Mesendoderm (in vitro differentiated cells): ENCODE results near the gene PASK.

Source experiments
- DNase-seq: peaks from one replicate; pipeline ENCODE4 v3.0.0; 2013
- H2AK5ac ChIP-seq: 2 replicates; pipeline ENCODE4 v1.6.1; 2013; ENCODE audit warnings: low read length, inconsistent platforms
- H2BK120ac ChIP-seq: 2 replicates; pipeline ENCODE4 v1.6.1; 2013; ENCODE audit warnings: low read depth, mild to moderate bottlenecking, low read length, moderate library complexity, mixed read lengths
- H2BK15ac ChIP-seq: replicated peaks from 2 replicates; pipeline ENCODE4 v1.6.1; 2013; ENCODE audit warnings: low read depth, mild to moderate bottlenecking, moderate library complexity
- H2BK5ac ChIP-seq: 2 replicates; pipeline ENCODE4 v1.6.1; 2013; ENCODE audit warnings: low read length, inconsistent platforms
- H3K18ac ChIP-seq: 2 replicates; pipeline ENCODE4 v1.6.1; 2013; ENCODE audit warnings: mild to moderate bottlenecking, low read length, mixed read lengths
- H3K23ac ChIP-seq: one replicate; pipeline ENCODE4 v1.6.1; 2013; ENCODE audit warnings: low read length
- H3K27ac ChIP-seq: 2 replicates; pipeline ENCODE4 v1.5.1; 2013; ENCODE audit warnings: low read depth, mild to moderate bottlenecking, inconsistent platforms, low read length, moderate library complexity
- H3K27me3 ChIP-seq: 2 replicates; pipeline ENCODE4 v1.6.1; 2013; ENCODE audit warnings: low read length, control low read depth, mild to moderate bottlenecking, inconsistent platforms; ENCODE audit not compliant: insufficient read depth, poor library complexity
- H3K36me3 ChIP-seq: 2 replicates; pipeline ENCODE4 v1.6.1; 2013; ENCODE audit warnings: low read length, inconsistent platforms; ENCODE audit not compliant: control insufficient read depth, insufficient read depth
- H3K4ac ChIP-seq: one replicate; pipeline ENCODE4 v1.6.1; 2013; ENCODE audit warnings: low read depth, mild to moderate bottlenecking, low read length, moderate library complexity
- H3K4me1 ChIP-seq: 2 replicates; pipeline ENCODE4 v1.6.1; 2013; ENCODE audit warnings: low read depth, low read length, inconsistent platforms; ENCODE audit not compliant: control insufficient read depth
- H3K4me2 ChIP-seq: 2 replicates; pipeline ENCODE4 v1.6.1; 2013; ENCODE audit warnings: low read length
- H3K4me3 ChIP-seq: 2 replicates; pipeline ENCODE4 v1.5.1; 2013; ENCODE audit warnings: mild to moderate bottlenecking, low read length
- H3K56ac ChIP-seq: one replicate; pipeline ENCODE4 v1.6.1; 2013; ENCODE audit warnings: low read length
- H3K79me1 ChIP-seq: 2 replicates; pipeline ENCODE4 v1.6.1; 2013; ENCODE audit warnings: low read length, inconsistent platforms
- H3K79me2 ChIP-seq: 2 replicates; pipeline ENCODE4 v1.6.1; 2013; ENCODE audit warnings: mild to moderate bottlenecking, low read length; ENCODE audit not compliant: control insufficient read depth, insufficient read depth
- H3K9ac ChIP-seq: 2 replicates; pipeline ENCODE4 v1.6.1; 2013; ENCODE audit warnings: low read length, inconsistent platforms
- H4K5ac ChIP-seq: one replicate; pipeline ENCODE4 v1.6.1; 2013; ENCODE audit warnings: low read length
- H4K8ac ChIP-seq: one replicate; pipeline ENCODE4 v1.6.1; 2013; ENCODE audit warnings: low read depth, mild to moderate bottlenecking, control low read depth, low read length, moderate library complexity
- WGBS: extraction: QIAGEN DNeasy Blood & Tissue Kit; methylation state at CpG from one replicate; pipeline ENCODE4 v1.1.7; 2013; ENCODE audit warnings: low lambda C conversion rate, missing lambda C conversion rate; ENCODE audit not compliant: insufficient coverage; ENCODE audit errors: extremely low coverage; 5-methylcytosine and 5-hydroxymethylcytosine counted together

PASK gene

GRCh38 chr2:241139531-241140444 is 9.5 kb downstream of the PASK start:
- Histone ChIP-seq H4K8ac (no peak overlapping the region), H2AK5ac (no peak overlapping the region), H4K5ac (no peak overlapping the region), H3K27me3 (no peaks in the 10 kb centered on the region), H3K79me2 (no peaks in the 10 kb centered on the region), H3K4me3 (no peak overlapping the region), H3K4me2 (no peak overlapping the region), H2BK120ac (no peak overlapping the region), H3K56ac (no peak overlapping the region), H3K4ac (no peak overlapping the region), H3K18ac (no peak overlapping the region), H3K23ac (no peak overlapping the region), H3K27ac (no peak overlapping the region), H2BK5ac (no peak overlapping the region), H3K9ac (no peak overlapping the region), H3K36me3 (peaks cover 3% of the 10 kb centered on the region), H2BK15ac (no peak overlapping the region), H3K79me1 (peaks cover 5% of the 10 kb centered on the region), H3K4me1 (no peaks in the 10 kb centered on the region)
- no peak for DNase-seq
- no CpG with 5 or more reads among the region's 24 CpGs for WGBS

- Histone ChIP-seq H3K4me2 (no peak overlapping the region), H3K79me1 (peaks cover 1% of the 10 kb centered on the region), H3K18ac (no peak overlapping the region), H3K56ac (no peak overlapping the region), H3K23ac (no peak overlapping the region), H3K36me3 (peaks cover 3% of the 10 kb centered on the region), H3K79me2 (no peaks in the 10 kb centered on the region), H2BK120ac (no peak overlapping the region), H4K8ac (no peak overlapping the region), H3K27me3 (no peaks in the 10 kb centered on the region), H4K5ac (no peak overlapping the region), H2BK5ac (no peak overlapping the region), H3K4me3 (no peak overlapping the region), H3K4ac (no peak overlapping the region), H2BK15ac (no peak overlapping the region), H3K27ac (no peak overlapping the region), H3K4me1 (no peaks in the 10 kb centered on the region), H2AK5ac (no peak overlapping the region), H3K9ac (no peak overlapping the region)
- WGBS, result no CpG with 5 or more reads among the region's 16 CpGs
- DNase-seq, result no peak
Measured at GRCh38 chr2:241138471-241138870, 10.8 kb downstream of the PASK start.

- DNase-seq, result no peak
- H3K23ac ChIP-seq, result no peak overlapping the region
Measured at GRCh38 chr2:241137276-241138190, 11.7 kb downstream of the PASK start.

GRCh38 chr2:241136661-241137260 is 12.5 kb downstream of the PASK start:
- no CpG with 5 or more reads among the region's 25 CpGs for WGBS
- Histone ChIP-seq H3K56ac (no peak overlapping the region), H2BK120ac (no peak overlapping the region), H3K4ac (no peak overlapping the region), H4K5ac (no peak overlapping the region), H3K9ac (no peak overlapping the region), H3K18ac (no peak overlapping the region), H3K4me2 (no peak overlapping the region), H2BK15ac (no peak overlapping the region), H3K23ac (no peak overlapping the region), H3K27ac (no peak overlapping the region), H2AK5ac (no peak overlapping the region), H3K79me2 (no peaks in the 10 kb centered on the region), H4K8ac (no peak overlapping the region), H3K4me1 (no peaks in the 10 kb centered on the region), H3K27me3 (no peaks in the 10 kb centered on the region), H2BK5ac (no peak overlapping the region), H3K36me3 (peaks cover 3% of the 10 kb centered on the region), H3K79me1 (no peaks in the 10 kb centered on the region), H3K4me3 (no peak overlapping the region)
- no peak for DNase-seq

More at GRCh38 chr2:241137276-241138190, 11.7 kb downstream of the PASK start:
- no peak overlapping the region for H3K9ac ChIP-seq
- no peak overlapping the region for H2BK5ac ChIP-seq
- H3K27me3 ChIP-seq, result no peaks in the 10 kb centered on the region
- no peak overlapping the region for H4K8ac ChIP-seq
- H4K5ac ChIP-seq, result no peak overlapping the region
- WGBS, result no CpG with 5 or more reads among the region's 24 CpGs
- H3K27ac ChIP-seq, result no peak overlapping the region
- H3K4ac ChIP-seq, result no peak overlapping the region
- peaks cover 3% of the 10 kb centered on the region for H3K36me3 ChIP-seq
- no peaks in the 10 kb centered on the region for H3K4me1 ChIP-seq
- no peak overlapping the region for H3K56ac ChIP-seq
- H3K79me2 ChIP-seq, result no peaks in the 10 kb centered on the region
- no peak overlapping the region for H2AK5ac ChIP-seq
- no peak overlapping the region for H2BK120ac ChIP-seq
- peaks cover 1% of the 10 kb centered on the region for H3K79me1 ChIP-seq
- no peak overlapping the region for H3K18ac ChIP-seq
- no peak overlapping the region for H2BK15ac ChIP-seq
- no peak overlapping the region for H3K4me3 ChIP-seq
- no peak overlapping the region for H3K4me2 ChIP-seq

- peaks cover 3% of the 10 kb centered on the region for H3K36me3 ChIP-seq
Measured at GRCh38 chr2:241136191-241136590, 13.1 kb downstream of the PASK start.

More at GRCh38 chr2:241136191-241136590, 13.1 kb downstream of the PASK start:
- Histone ChIP-seq H3K27me3 (no peaks in the 10 kb centered on the region), H2BK15ac (no peak overlapping the region), H3K4ac (no peak overlapping the region), H2BK5ac (no peak overlapping the region), H3K56ac (no peak overlapping the region), H3K79me2 (no peaks in the 10 kb centered on the region), H3K4me2 (no peak overlapping the region), H3K79me1 (no peaks in the 10 kb centered on the region), H3K4me1 (no peaks in the 10 kb centered on the region), H3K9ac (no peak overlapping the region), H4K8ac (no peak overlapping the region), H3K27ac (no peak overlapping the region), H2AK5ac (no peak overlapping the region), H3K18ac (no peak overlapping the region), H4K5ac (no peak overlapping the region), H3K4me3 (no peak overlapping the region), H3K23ac (no peak overlapping the region), H2BK120ac (no peak overlapping the region)
- no CpG with 5 or more reads among the region's 8 CpGs for WGBS
- DNase-seq, result no peak
